ENCODE data around the gene VRTN.

DNA sequence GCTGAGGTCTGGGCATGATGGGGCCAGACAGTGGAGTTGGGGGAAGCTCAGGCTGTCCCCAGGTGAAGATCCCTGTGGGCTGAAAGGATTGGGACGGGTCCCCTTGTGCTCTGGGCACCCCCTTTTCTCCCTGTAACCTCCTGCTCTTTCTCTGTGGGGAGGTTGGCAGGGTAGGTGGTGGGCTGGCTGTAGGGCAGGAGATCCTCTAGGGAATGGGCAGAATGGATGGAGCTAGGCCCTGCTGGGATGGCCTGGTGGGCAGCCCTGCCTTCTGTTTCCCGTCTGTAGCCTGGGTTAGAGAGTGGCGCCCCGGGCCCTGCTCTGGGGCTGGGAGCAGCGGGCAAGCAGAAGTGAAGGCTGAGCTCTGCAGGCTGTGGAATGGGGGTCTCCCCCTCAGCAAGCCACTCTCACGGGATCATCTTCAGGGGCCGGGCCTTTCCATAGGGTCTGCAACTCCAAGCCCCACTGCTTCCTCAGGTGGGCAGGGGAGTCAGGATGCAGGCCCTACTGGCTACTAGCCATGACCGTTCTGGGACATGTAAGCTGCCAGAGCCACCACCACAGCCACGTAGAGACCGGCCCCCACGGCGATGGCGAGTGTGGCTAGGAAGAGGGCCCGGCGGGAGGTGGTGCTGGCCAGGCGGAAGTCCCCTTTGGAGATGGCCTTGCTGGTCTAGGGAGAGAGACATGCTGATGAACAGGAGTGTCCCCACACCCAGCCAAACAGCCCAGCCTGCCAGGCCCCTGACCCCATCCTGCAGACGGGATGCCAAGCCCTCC lies 58.9 kb downstream of the VRTN start:
- TF ChIP-seq, protein P1, sequence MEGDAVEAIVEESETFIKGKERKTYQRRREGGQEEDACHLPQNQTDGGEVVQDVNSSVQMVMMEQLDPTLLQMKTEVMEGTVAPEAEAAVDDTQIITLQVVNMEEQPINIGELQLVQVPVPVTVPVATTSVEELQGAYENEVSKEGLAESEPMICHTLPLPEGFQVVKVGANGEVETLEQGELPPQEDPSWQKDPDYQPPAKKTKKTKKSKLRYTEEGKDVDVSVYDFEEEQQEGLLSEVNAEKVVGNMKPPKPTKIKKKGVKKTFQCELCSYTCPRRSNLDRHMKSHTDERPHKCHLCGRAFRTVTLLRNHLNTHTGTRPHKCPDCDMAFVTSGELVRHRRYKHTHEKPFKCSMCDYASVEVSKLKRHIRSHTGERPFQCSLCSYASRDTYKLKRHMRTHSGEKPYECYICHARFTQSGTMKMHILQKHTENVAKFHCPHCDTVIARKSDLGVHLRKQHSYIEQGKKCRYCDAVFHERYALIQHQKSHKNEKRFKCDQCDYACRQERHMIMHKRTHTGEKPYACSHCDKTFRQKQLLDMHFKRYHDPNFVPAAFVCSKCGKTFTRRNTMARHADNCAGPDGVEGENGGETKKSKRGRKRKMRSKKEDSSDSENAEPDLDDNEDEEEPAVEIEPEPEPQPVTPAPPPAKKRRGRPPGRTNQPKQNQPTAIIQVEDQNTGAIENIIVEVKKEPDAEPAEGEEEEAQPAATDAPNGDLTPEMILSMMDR (IDR thresholded peaks at IDR 0.05 in 4 of 5, conservative IDR thresholded peaks at IDR 0.05 in 1 of 5) = no peak
- no peak for TF ChIP-seq POLR2A (IDR thresholded peaks at IDR 0.05)

Measured in gastrocnemius medialis (tissue), 4 donors.